IMR-90 (cell line): ENCODE results near the gene KCNJ13. TPM values are rescaled to one million over a fixed set of nuclear protein-coding genes. Genes with fewer than 3 reads are reported as not detected.

Source experiments
- ATAC-seq: fragments of 200-7000 bp; cut with Tn5 transposase; 2 replicates; pipeline ENCODE4 v1.9.1; 2020; ENCODE audit warnings: low read depth, mild to moderate bottlenecking, moderate library complexity
- BruUV-seq: library from RNA; stranded (reverse); fragments of 400-500 nt; replicated peaks from 2 replicates; lab custom pipeline; 2021; lab: Mats Ljungman, UMichigan
- CTCF ChIA-PET: fragments of 300-600 bp; formaldehyde crosslinking; extraction: SDS; loops from one replicate; lab custom pipeline; 2021; ENCODE audit warnings: antibody characterized with exemption; lab: Yijun Ruan, JAX
- POLR2A ChIA-PET: fragments of 300-600 bp; sonication (Branson Sonifier 250); formaldehyde crosslinking; loops from one replicate; lab custom pipeline; 2022; ENCODE audit warnings: antibody characterized with exemption; ENCODE audit not compliant: unreplicated experiment; lab: Charles Lee
- DNase-seq: peaks from one replicate; pipeline ENCODE4 v3.0.0; 2013
- H2AFZ ChIP-seq: replicated peaks from 2 replicates; pipeline ENCODE3; 2013; ENCODE audit warnings: low read length, mild to moderate bottlenecking; ENCODE audit not compliant: poor library complexity
- H2AK5ac ChIP-seq: 2 replicates; pipeline ENCODE4 v1.6.1; 2013; ENCODE audit warnings: low read depth, low read length, inconsistent platforms
- H2AK9ac ChIP-seq: replicated peaks from 2 replicates; pipeline ENCODE3; 2013; ENCODE audit warnings: mild to moderate bottlenecking, low read depth, low read length, moderate library complexity; ENCODE audit not compliant: poor library complexity
- H2BK120ac ChIP-seq: 2 replicates; pipeline ENCODE4 v1.6.1; 2013; ENCODE audit warnings: low read depth, low read length, inconsistent platforms
- H2BK15ac ChIP-seq: 3 replicates; pipeline ENCODE4 v1.6.1; 2013; ENCODE audit warnings: low read depth, low read length, inconsistent platforms
- H2BK20ac ChIP-seq: 2 replicates; pipeline ENCODE4 v1.6.1; 2013; ENCODE audit warnings: low read depth, mild to moderate bottlenecking, inconsistent platforms, low read length, moderate library complexity
- H2BK5ac ChIP-seq: 2 replicates; pipeline ENCODE4 v1.6.1; 2013; ENCODE audit warnings: mild to moderate bottlenecking, low read depth, low read length, inconsistent platforms; ENCODE audit not compliant: poor library complexity, severe bottlenecking
- H3K14ac ChIP-seq: replicated peaks from 2 replicates; pipeline ENCODE4 v1.6.1; 2013; ENCODE audit warnings: low read depth, low read length, inconsistent platforms
- H3K18ac ChIP-seq: 2 replicates; pipeline ENCODE4 v1.6.1; 2013; ENCODE audit warnings: low read depth, low read length, control low read depth
- H3K23ac ChIP-seq: 2 replicates; pipeline ENCODE4 v1.6.1; 2013; ENCODE audit warnings: low read depth, low read length, inconsistent platforms
- H3K27ac ChIP-seq: 2 replicates; pipeline ENCODE4 v1.5.1; 2013; ENCODE audit warnings: mild to moderate bottlenecking, control low read depth, low read length; ENCODE audit not compliant: insufficient read depth
- H3K27me3 ChIP-seq: 2 replicates; pipeline ENCODE4 v1.6.1; 2013; ENCODE audit warnings: low read length; ENCODE audit not compliant: control insufficient read depth, insufficient read depth
- H3K36me3 ChIP-seq: 2 replicates; pipeline ENCODE4 v1.6.1; 2013; ENCODE audit warnings: low read length, mixed read lengths; ENCODE audit not compliant: control insufficient read depth, insufficient read depth
- H3K4ac ChIP-seq: 2 replicates; pipeline ENCODE4 v1.6.1; 2013; ENCODE audit warnings: low read depth, low read length, inconsistent platforms
- H3K4me1 ChIP-seq: 2 replicates; pipeline ENCODE4 v1.6.1; 2013; ENCODE audit warnings: low read length, mixed read lengths; ENCODE audit not compliant: control insufficient read depth, insufficient read depth
- H3K4me2 ChIP-seq: 2 replicates; pipeline ENCODE4 v1.6.1; 2013; ENCODE audit warnings: low read depth, mild to moderate bottlenecking, control low read depth, low read length, moderate library complexity
- H3K4me3 ChIP-seq: 2 replicates; pipeline ENCODE4 v1.5.1; 2013; ENCODE audit warnings: low read depth, mild to moderate bottlenecking, control low read depth, low read length, moderate library complexity; ENCODE audit not compliant: insufficient read depth
- H3K56ac ChIP-seq: 2 replicates; pipeline ENCODE4 v1.6.1; 2013; ENCODE audit warnings: low read length, inconsistent platforms; ENCODE audit not compliant: insufficient read depth; ENCODE audit errors: extremely low read depth
- H3K79me1 ChIP-seq, 2 experiments: 2 replicates each; pipeline ENCODE4 v1.6.1; 2013; ENCODE audit warnings: low read length in 2 of 2, inconsistent platforms in 1 of 2, low read depth in 1 of 2
- H3K9ac ChIP-seq: 2 replicates; pipeline ENCODE4 v1.6.1; 2013; ENCODE audit warnings: low read depth, low read length, control low read depth
- H3K9me1 ChIP-seq: 2 replicates; pipeline ENCODE4 v1.6.1; 2013; ENCODE audit warnings: low read length, inconsistent platforms; ENCODE audit not compliant: insufficient read depth
- H3K9me3 ChIP-seq: 2 replicates; pipeline ENCODE4 v1.6.1; 2013; ENCODE audit warnings: low read length; ENCODE audit not compliant: control insufficient read depth, insufficient read depth
- H4K20me1 ChIP-seq: 2 replicates; pipeline ENCODE4 v1.6.1; 2013; ENCODE audit warnings: low read length, inconsistent platforms; ENCODE audit not compliant: insufficient read depth
- H4K5ac ChIP-seq: 2 replicates; pipeline ENCODE4 v1.6.1; 2013; ENCODE audit warnings: mild to moderate bottlenecking, low read depth, low read length, control low read depth
- H4K8ac ChIP-seq, 2 experiments: 2 replicates each; pipeline ENCODE4 v1.6.1; 2013; ENCODE audit warnings: low read depth in 2 of 2, low read length in 2 of 2, control low read depth in 1 of 2, inconsistent platforms in 1 of 2
- H4K91ac ChIP-seq: 2 replicates; pipeline ENCODE4 v1.6.1; 2013; ENCODE audit warnings: low read depth, low read length, inconsistent platforms; ENCODE audit not compliant: insufficient read depth
- BHLHE40 ChIP-seq: fragments of 150-350 bp; IDR thresholded peaks from 2 replicates; pipeline ENCODE4 v1.6.1; 2016; ENCODE audit warnings: mild to moderate bottlenecking, low read depth, low read length
- MXI1 ChIP-seq: IDR thresholded peaks from 2 replicates; pipeline ENCODE4 v1.6.1; 2012; ENCODE audit warnings: low read depth, mild to moderate bottlenecking, low read length, moderate library complexity, borderline replicate concordance
- POLR2A ChIP-seq: IDR thresholded peaks from 2 replicates; pipeline ENCODE4 v1.6.1; 2012; ENCODE audit warnings: mild to moderate bottlenecking, low read depth, low read length
- USF2 ChIP-seq: fragments of 150-350 bp; IDR thresholded peaks from 2 replicates; pipeline ENCODE4 v1.6.1; 2017; ENCODE audit warnings: mild to moderate bottlenecking, antibody characterized with exemption, low read length, low read depth
- WGBS, 2 experiments: methylation state at CpG; one replicate each; pipeline versions ENCODE4 v1.1.5 to v1.1.7; 2013; ENCODE audit warnings: missing lambda C conversion rate in 2 of 2; ENCODE audit not compliant: insufficient read length in 1 of 2; ENCODE audit errors: extremely low coverage in 2 of 2; 5-methylcytosine and 5-hydroxymethylcytosine counted together
- dilution Hi-C: fragments of 300-500 bp; cut with HindIII; formaldehyde crosslinking; loops from one replicate; pipeline ENCODE4 v1.14.3; 2018; ENCODE audit warnings: low sequenced_read_pairs; ENCODE audit not compliant: unreplicated experiment
- in situ Hi-C: fragments of 300-500 bp; cut with MboI; formaldehyde crosslinking; loops from 3 replicates; pipeline ENCODE4 v1.14.3; 2019; ENCODE audit warnings: low sequenced_read_pairs, inconsistent platforms, mixed read lengths
- intact Hi-C: fragments of 100-400 bp; cut with micrococcal nuclease; formaldehyde crosslinking; loops from 2 replicates; pipeline ENCODE4 v1.10.0; 2022
- polyA plus RNA-seq, 3 experiments: library from polyadenylated mRNA; depleted of rRNA; stranded (reverse); fragments of >200 nt; gene quantifications; 2 replicates each; pipeline ENCODE4 v1.2.3, GENCODE V29; 2012; ENCODE audit warnings: low replicate concordance in 1 of 3
- total RNA-seq: library from RNA; depleted of rRNA; stranded (reverse); fragments of >200 nt; gene quantifications from 2 replicates; pipeline ENCODE4 v1.2.3, GENCODE V29; 2012
- TF ChIP-seq, protein P1 (sequence below): conservative IDR thresholded peaks from 2 replicates; pipeline ENCODE4 v1.5.1; 2012; ENCODE audit warnings: mild to moderate bottlenecking, low read depth, low read length, improper control_type of control experiment

Gene KCNJ13
- total and polyA plus RNA-seq, 2 of the 4 experiments (the other 2 are of a cell fraction), result not detected

DNA sequence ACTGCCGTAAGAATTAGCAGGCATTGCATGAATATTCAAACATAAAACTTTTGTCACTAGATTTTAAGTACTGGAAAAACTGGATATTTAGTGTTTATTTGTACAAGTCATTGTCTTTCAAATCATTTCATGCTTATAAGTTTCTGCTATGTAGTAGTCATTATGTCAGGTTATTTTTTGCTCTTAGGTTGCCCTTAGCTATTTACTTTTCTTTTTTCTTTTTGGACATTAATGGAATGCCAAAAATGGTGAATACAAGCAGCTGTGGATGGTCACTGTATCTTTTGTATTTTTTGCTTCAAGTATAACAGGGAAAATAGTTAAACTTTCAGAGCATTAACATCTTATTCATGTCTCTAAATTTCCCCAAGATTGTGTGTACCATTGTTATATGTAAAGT, 18.6 kb upstream of the KCNJ13 start:
- no peak overlapping the region for H4K5ac ChIP-seq
- no peak overlapping the region for H2BK15ac ChIP-seq
- H2AK9ac ChIP-seq, result no peak overlapping the region
- no peak overlapping the region for H3K14ac ChIP-seq
- no peaks in the 10 kb centered on the region for H3K4me1 ChIP-seq
- CTCF ChIA-PET, result no interaction called here
- H2BK120ac ChIP-seq, result no peak overlapping the region
- H3K18ac ChIP-seq, result no peak overlapping the region
- H4K91ac ChIP-seq, result no peak overlapping the region
- H2BK5ac ChIP-seq, result no peak overlapping the region
- no peak overlapping the region for H4K8ac ChIP-seq
- no peak overlapping the region for H2AFZ ChIP-seq
- H3K23ac ChIP-seq, result no peak overlapping the region
- DNase-seq (no peak), ATAC-seq (no peak)
- H3K27me3 ChIP-seq, result no peaks in the 10 kb centered on the region
- in situ Hi-C loops (no loop called here), dilution Hi-C loops (no loop called here), intact Hi-C loops (no loop called here)
- WGBS, 2 experiments, result no CpG with 5 or more reads among the region's 1 CpG
- H3K4me2 ChIP-seq, result no peak overlapping the region
- POLR2A ChIA-PET, result no interaction called here
- no peaks in the 10 kb centered on the region for H3K9me1 ChIP-seq
- peaks cover 24% of the 10 kb centered on the region for H3K36me3 ChIP-seq
- no peak overlapping the region for H3K9ac ChIP-seq
- no peak overlapping the region for H3K27ac ChIP-seq
- peaks cover 0 to 3% of the 10 kb centered on the region in 2 experiments; a peak in 1 of 4 replicates for H3K79me1 ChIP-seq
- BruUV-seq, result no TSS peak
- no peaks in the 10 kb centered on the region for H3K9me3 ChIP-seq
- no peak for TF ChIP-seq BHLHE40
- no peak for TF ChIP-seq MXI1
- TF ChIP-seq USF2, result no peak
- no peak for TF ChIP-seq POLR2A
- TF ChIP-seq, protein P1, sequence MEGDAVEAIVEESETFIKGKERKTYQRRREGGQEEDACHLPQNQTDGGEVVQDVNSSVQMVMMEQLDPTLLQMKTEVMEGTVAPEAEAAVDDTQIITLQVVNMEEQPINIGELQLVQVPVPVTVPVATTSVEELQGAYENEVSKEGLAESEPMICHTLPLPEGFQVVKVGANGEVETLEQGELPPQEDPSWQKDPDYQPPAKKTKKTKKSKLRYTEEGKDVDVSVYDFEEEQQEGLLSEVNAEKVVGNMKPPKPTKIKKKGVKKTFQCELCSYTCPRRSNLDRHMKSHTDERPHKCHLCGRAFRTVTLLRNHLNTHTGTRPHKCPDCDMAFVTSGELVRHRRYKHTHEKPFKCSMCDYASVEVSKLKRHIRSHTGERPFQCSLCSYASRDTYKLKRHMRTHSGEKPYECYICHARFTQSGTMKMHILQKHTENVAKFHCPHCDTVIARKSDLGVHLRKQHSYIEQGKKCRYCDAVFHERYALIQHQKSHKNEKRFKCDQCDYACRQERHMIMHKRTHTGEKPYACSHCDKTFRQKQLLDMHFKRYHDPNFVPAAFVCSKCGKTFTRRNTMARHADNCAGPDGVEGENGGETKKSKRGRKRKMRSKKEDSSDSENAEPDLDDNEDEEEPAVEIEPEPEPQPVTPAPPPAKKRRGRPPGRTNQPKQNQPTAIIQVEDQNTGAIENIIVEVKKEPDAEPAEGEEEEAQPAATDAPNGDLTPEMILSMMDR, result no peak
- no peaks in the 10 kb centered on the region for H4K20me1 ChIP-seq
- H2AK5ac ChIP-seq, result no peak overlapping the region
- no peak overlapping the region for H3K4me3 ChIP-seq
- no peak overlapping the region for H2BK20ac ChIP-seq
- H3K4ac ChIP-seq, result no peak overlapping the region
- no peak overlapping the region for H3K56ac ChIP-seq
